ENCODE results near the gene ZKSCAN8.

ZKSCAN8 gene

GRCh38 chr6:28206928-28207509 lies 65.3 kb downstream of the ZKSCAN8 start:
- no peak for DNase-seq (ENCODE audit: low spot score)

- DNase-seq (ENCODE audit: low spot score), result peak; percentile 51
These were observed 65.9 kb downstream of the ZKSCAN8 start for GRCh38 chr6:28207510-28208110.

GRCh38 chr6:28208111-28208659 lies 66.5 kb downstream of the ZKSCAN8 start:
- no peak for DNase-seq (ENCODE audit: low spot score)

Measured in kidney capillary endothelial cell (primary cell).